Stomach (tissue), 4 donors: ENCODE measurements around the gene RGPD3.
"Not testable (repeated sequence)": the region's sequence is repeated elsewhere in the genome, so short reads cannot be mapped to it uniquely, and the experiment has no call there.

Source experiments
- EP300 ChIP-seq: sonication (generic); formaldehyde crosslinking; IDR thresholded peaks from one replicate; pipeline ENCODE4 v1.6.1; 2017; ENCODE audit warnings: antibody characterized with exemption
- POLR2A ChIP-seq, 4 donors: fragments of 450-650 bp; IDR thresholded peaks; one replicate each; pipeline ENCODE4 v1.6.1; 2016; ENCODE audit warnings: antibody characterized with exemption in 4 of 4, control low read depth in 2 of 4, mild to moderate bottlenecking in 1 of 4, moderate library complexity in 1 of 4
- POLR2AphosphoS5 ChIP-seq, 3 donors: sonication (generic); formaldehyde crosslinking; IDR thresholded peaks; one replicate each; pipeline ENCODE4 v1.6.1; 2016; ENCODE audit warnings: antibody characterized with exemption in 3 of 3
- TF ChIP-seq, protein P1 (sequence below), 7 experiments: fragments of 450-650 bp in 4 of 7; fragments of 200-600 bp in 3 of 7; sonication (generic) in 3 of 7; IDR thresholded peaks; one replicate each; pipeline ENCODE4 v1.5.1; 2016 to 2019; ENCODE audit warnings: antibody characterized with exemption in 7 of 7, control low read depth in 2 of 7, mild to moderate bottlenecking in 1 of 7

DNA sequence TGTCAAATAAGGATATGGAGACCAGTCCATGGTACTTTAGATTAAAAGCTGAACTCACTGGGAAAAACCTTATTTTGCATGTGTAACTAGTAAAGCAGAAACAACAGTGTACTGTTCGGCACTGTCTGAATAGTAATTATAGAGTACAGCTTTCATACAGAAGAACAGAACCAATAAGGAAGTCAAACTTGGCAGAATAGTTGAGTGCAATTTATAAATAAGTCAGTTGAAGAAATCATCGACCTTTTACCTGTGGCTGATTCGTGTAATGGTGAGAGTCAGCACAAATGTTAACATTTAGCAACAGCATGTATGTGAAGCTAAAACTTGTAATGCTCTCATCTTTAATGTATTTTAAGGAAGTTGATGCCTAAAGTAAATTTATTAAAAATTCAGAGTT lies 99.0 kb downstream of the RGPD3 start:
- TF ChIP-seq, protein P1, sequence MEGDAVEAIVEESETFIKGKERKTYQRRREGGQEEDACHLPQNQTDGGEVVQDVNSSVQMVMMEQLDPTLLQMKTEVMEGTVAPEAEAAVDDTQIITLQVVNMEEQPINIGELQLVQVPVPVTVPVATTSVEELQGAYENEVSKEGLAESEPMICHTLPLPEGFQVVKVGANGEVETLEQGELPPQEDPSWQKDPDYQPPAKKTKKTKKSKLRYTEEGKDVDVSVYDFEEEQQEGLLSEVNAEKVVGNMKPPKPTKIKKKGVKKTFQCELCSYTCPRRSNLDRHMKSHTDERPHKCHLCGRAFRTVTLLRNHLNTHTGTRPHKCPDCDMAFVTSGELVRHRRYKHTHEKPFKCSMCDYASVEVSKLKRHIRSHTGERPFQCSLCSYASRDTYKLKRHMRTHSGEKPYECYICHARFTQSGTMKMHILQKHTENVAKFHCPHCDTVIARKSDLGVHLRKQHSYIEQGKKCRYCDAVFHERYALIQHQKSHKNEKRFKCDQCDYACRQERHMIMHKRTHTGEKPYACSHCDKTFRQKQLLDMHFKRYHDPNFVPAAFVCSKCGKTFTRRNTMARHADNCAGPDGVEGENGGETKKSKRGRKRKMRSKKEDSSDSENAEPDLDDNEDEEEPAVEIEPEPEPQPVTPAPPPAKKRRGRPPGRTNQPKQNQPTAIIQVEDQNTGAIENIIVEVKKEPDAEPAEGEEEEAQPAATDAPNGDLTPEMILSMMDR (IDR thresholded peaks at IDR 0.05), result not testable (repeated sequence)
- TF ChIP-seq POLR2AphosphoS5 (IDR thresholded peaks at IDR 0.05); EP300; POLR2A (IDR thresholded peaks at IDR 0.05): not testable (repeated sequence)
